Esophagus squamous epithelium (tissue), 5 donors: ENCODE measurements around the gene SDF2L1. TPM values are rescaled to one million over a fixed set of nuclear protein-coding genes. Genes with fewer than 3 reads are reported as not detected.
"Not testable (repeated sequence)": the region's sequence is repeated elsewhere in the genome, so short reads cannot be mapped to it uniquely, and the experiment has no call there.

Experiments
- DNase-seq: peaks from one replicate; lab custom pipeline; 2025; lab: John Stamatoyannopoulos, UW
- H3K27ac ChIP-seq, 4 donors: fragments of 200-600 bp; sonication (generic); one replicate each; pipeline ENCODE4 v1.5.1; 2016 to 2019; ENCODE audit warnings: mild to moderate bottlenecking in 1 of 4
- H3K27me3 ChIP-seq, 4 donors: fragments of 200-600 bp; sonication (generic); 1 replicate in 3 of 4; 2 replicates in 1 of 4; pipeline versions ENCODE4 v1.5.1 to v1.6.0; 2017 to 2021; ENCODE audit warnings: antibody characterized with exemption in 1 of 4
- H3K36me3 ChIP-seq, 3 donors: fragments of 200-600 bp; sonication (generic); one replicate each; pipeline ENCODE4 v1.5.1; 2016 to 2019
- H3K4me1 ChIP-seq, 3 donors: fragments of 200-600 bp; sonication (generic); one replicate each; pipeline ENCODE4 v1.5.1; 2017 to 2019
- H3K4me3 ChIP-seq, 4 donors: fragments of 200-600 bp; sonication (generic); 1 replicate in 3 of 4; 2 replicates in 1 of 4; pipeline ENCODE4 v1.5.1; 2016 to 2019; ENCODE audit warnings: mild to moderate bottlenecking in 2 of 4, moderate library complexity in 1 of 4
- H3K9me3 ChIP-seq, 3 donors: fragments of 200-600 bp; sonication (generic); one replicate each; pipeline ENCODE4 v1.5.1; 2016 to 2019
- CTCF ChIP-seq, 6 experiments: fragments of 450-650 bp in 4 of 6; fragments of 200-600 bp in 2 of 6; sonication (generic) in 2 of 6; IDR thresholded peaks; one replicate each; pipeline ENCODE4 v1.5.1; 2016 to 2019; ENCODE audit warnings: antibody characterized with exemption in 6 of 6, mild to moderate bottlenecking in 4 of 6, moderate library complexity in 4 of 6
- POLR2A ChIP-seq, 4 donors: fragments of 450-650 bp; IDR thresholded peaks; one replicate each; pipeline ENCODE4 v1.6.1; 2017; ENCODE audit warnings: antibody characterized with exemption in 4 of 4, mild to moderate bottlenecking in 4 of 4, moderate library complexity in 3 of 4
- whole genome bisulfite sequencing, 2 donors: methylation state at CpG; one replicate each; pipeline ENCODE4 v1.1.5; 2018; 5-methylcytosine and 5-hydroxymethylcytosine counted together
- intact Hi-C: fragments of 100-400 bp; cut with DNase I; formaldehyde crosslinking; loops from one replicate; pipeline ENCODE4 v1.15.0; 2022
- total RNA-seq, 4 donors: library from RNA; depleted of rRNA; stranded (reverse); fragments of >200 nt; gene quantifications; one replicate each; pipeline ENCODE4 v1.1.0, GENCODE V29; 2016
- donor health status: DM: yes; HTN: yes; CAD: no.

The SDF2L1 gene
- total RNA-seq, 4 donors from 2014 or later = 19.6 to 29.7 (median 24.6) TPM

- intact Hi-C loops = no loop called here
- peaks cover 0 to 23% (median 0%) of the 10 kb centered on the region in 3 donors for H3K36me3 ChIP-seq
- no peaks in the 10 kb centered on the region for H3K9me3 ChIP-seq
- peak in 4 of 6 experiments; percentile 11 to 28 (median 23) for TF ChIP-seq CTCF (IDR thresholded peaks at IDR 0.05)
- no peak for TF ChIP-seq POLR2A (IDR thresholded peaks at IDR 0.05)
- no peaks in the 10 kb centered on the region for H3K27me3 ChIP-seq
- peaks cover 15 to 28% (median 23%) of the 10 kb centered on the region in 3 donors for H3K4me1 ChIP-seq
- DNase-seq = no peak
- H3K27ac ChIP-seq = peak overlapping the region; percentile 31 to 73 (median 53)
- H3K4me3 ChIP-seq = peak overlapping the region; percentile 62 to 80 (median 76)
- 8 to 13% methylated on average over 5 to 9 of the region's 9 CpGs for WGBS, 2 donors
These were observed 699 bp upstream of the SDF2L1 start for GRCh38 chr22:21641417-21641788.

GRCh38 chr22:21642584-21643448 lies 714 bp downstream of the SDF2L1 start:
- DNase-seq = no peak
- WGBS, 2 donors = 0 to 2% methylated on average over 7 to 23 of the region's 56 CpGs

GRCh38 chr22:21643533-21644357 lies 1.6 kb downstream of the SDF2L1 start:
- peak overlapping the region in 2 of 4 donors; percentile 62 to 79 for H3K4me3 ChIP-seq
- peaks cover 15 to 34% (median 25%) of the 10 kb centered on the region in 3 donors for H3K4me1 ChIP-seq
- TF ChIP-seq CTCF (IDR thresholded peaks at IDR 0.05) = no peak
- H3K27me3 ChIP-seq = no peaks in the 10 kb centered on the region
- WGBS, 2 donors = 77 to 93% methylated on average over 6 to 21 of the region's 22 CpGs
- no peak for DNase-seq
- intact Hi-C loops = no loop called here
- no peak overlapping the region for H3K27ac ChIP-seq
- no peaks in the 10 kb centered on the region for H3K9me3 ChIP-seq
- peaks cover 0 to 31% (median 0%) of the 10 kb centered on the region in 3 donors for H3K36me3 ChIP-seq

More at GRCh38 chr22:21642584-21643448, 714 bp downstream of the SDF2L1 start:
- peaks cover 0 to 23% (median 0%) of the 10 kb centered on the region in 3 donors for H3K36me3 ChIP-seq
- intact Hi-C loops = no loop called here
- H3K4me3 ChIP-seq = peak overlapping the region; percentile 62 to 80 (median 76)
- no peaks in the 10 kb centered on the region for H3K9me3 ChIP-seq
- H3K4me1 ChIP-seq = peaks cover 15 to 34% (median 25%) of the 10 kb centered on the region in 3 donors
- H3K27me3 ChIP-seq = no peaks in the 10 kb centered on the region
- TF ChIP-seq POLR2A (IDR thresholded peaks at IDR 0.05) (no peak), CTCF (IDR thresholded peaks at IDR 0.05) (peak in 4 of 6 experiments; percentile 40 to 59 (median 52))
- peak overlapping the region; percentile 69 to 77 (median 75) for H3K27ac ChIP-seq

- H3K9me3 ChIP-seq, intact Hi-C loops, H3K27me3 ChIP-seq, DNase-seq, H3K27ac ChIP-seq, H3K4me3 ChIP-seq: not testable (repeated sequence)
- Histone ChIP-seq H3K36me3 (peaks cover 0 to 35% (median 0%) of the 10 kb centered on the region in 3 donors), H3K4me1 (peaks cover 15 to 34% (median 25%) of the 10 kb centered on the region in 3 donors)
- 77 to 83% methylated on average over 6 of the region's 6 CpGs for WGBS, 2 donors
These were observed 3.4 kb downstream of the SDF2L1 start for GRCh38 chr22:21645513-21645912.
